PC-3 (cell line): ENCODE results near the gene HK1. TPM values are rescaled to one million over a fixed set of nuclear protein-coding genes. Genes with fewer than 3 reads are reported as not detected.

ENCODE experiments used
- ATAC-seq: fragments of 200-7000 bp; cut with Tn5 transposase; 2 replicates; pipeline ENCODE4 v1.9.1; 2020; ENCODE audit warnings: mild to moderate bottlenecking, moderate library complexity
- BruUV-seq: library from RNA; stranded (reverse); fragments of 400-500 nt; replicated peaks from 2 replicates; lab custom pipeline; 2021; lab: Mats Ljungman, UMichigan
- CTCF ChIA-PET: fragments of 300-600 bp; sonication (Branson Sonifier 250); formaldehyde crosslinking; loops from one replicate; lab custom pipeline; 2022; ENCODE audit warnings: antibody characterized with exemption; lab: Charles Lee
- POLR2A ChIA-PET: fragments of 300-600 bp; sonication (Branson Sonifier 250); formaldehyde crosslinking; loops from one replicate; lab custom pipeline; 2022; ENCODE audit warnings: antibody characterized with exemption; ENCODE audit not compliant: unreplicated experiment; lab: Charles Lee
- DNase-seq: peaks from one replicate; pipeline ENCODE4 v3.0.0-alpha.2; 2015
- H2AFZ ChIP-seq: fragments of 300-600 bp; sonication (generic); 2 replicates; pipeline ENCODE4 v1.6.0; 2016; ENCODE audit warnings: antibody characterized with exemption, low read length
- H3F3A ChIP-seq: fragments of 300-600 bp; sonication (generic); one replicate; pipeline ENCODE4 v1.6.0; 2017; ENCODE audit warnings: antibody characterized with exemption, low read length, control low read depth, mild to moderate bottlenecking; ENCODE audit not compliant: unreplicated experiment
- H3K27ac ChIP-seq: fragments of 300-600 bp; sonication (generic); 2 replicates; pipeline ENCODE4 v1.5.1; 2016; ENCODE audit warnings: mild to moderate bottlenecking, low read length
- H3K27me3 ChIP-seq: fragments of 300-600 bp; sonication (generic); 2 replicates; pipeline ENCODE4 v1.6.1; 2016; ENCODE audit warnings: low read length, mixed read lengths
- H3K36me3 ChIP-seq: fragments of 300-600 bp; sonication (generic); 2 replicates; pipeline ENCODE4 v1.6.1; 2016; ENCODE audit warnings: low read depth, mixed run types, low read length, mixed read lengths
- H3K4me1 ChIP-seq: fragments of 300-600 bp; sonication (generic); 2 replicates; pipeline ENCODE4 v1.5.1; 2016; ENCODE audit warnings: low read length; ENCODE audit not compliant: insufficient read depth
- H3K4me2 ChIP-seq: fragments of 300-600 bp; sonication (generic); 2 replicates; pipeline ENCODE4 v1.6.0; 2016; ENCODE audit warnings: low read length
- H3K4me3 ChIP-seq: fragments of 300-600 bp; sonication (generic); 2 replicates; pipeline ENCODE4 v1.5.1; 2016; ENCODE audit warnings: mild to moderate bottlenecking, low read length, mixed read lengths
- H3K79me2 ChIP-seq: fragments of 300-600 bp; sonication (generic); 2 replicates; pipeline ENCODE4 v1.6.1; 2017; ENCODE audit warnings: low read length, mixed read lengths
- H3K9ac ChIP-seq: fragments of 300-600 bp; sonication (generic); 2 replicates; pipeline ENCODE4 v1.6.0; 2016; ENCODE audit warnings: mild to moderate bottlenecking, low read length
- H3K9me2 ChIP-seq: fragments of 300-600 bp; sonication (generic); replicated peaks from 2 replicates; pipeline ENCODE4 v1.6.1; 2016; ENCODE audit warnings: mixed run types, low read length, mixed read lengths
- H3K9me3 ChIP-seq: fragments of 300-600 bp; sonication (generic); 2 replicates; pipeline ENCODE4 v1.6.1; 2016; ENCODE audit warnings: low read length, mixed read lengths
- H4K20me1 ChIP-seq: fragments of 300-600 bp; sonication (generic); 2 replicates; pipeline ENCODE4 v1.6.1; 2016; ENCODE audit warnings: low read length, mixed read lengths
- EZH2 ChIP-seq: fragments of 300-600 bp; sonication (generic); IDR thresholded peaks from one replicate; pipeline ENCODE4 v1.6.1; 2017; ENCODE audit warnings: antibody characterized with exemption, mild to moderate bottlenecking, low read length; ENCODE audit not compliant: unreplicated experiment
- EZH2phosphoT487 ChIP-seq: fragments of 300-600 bp; sonication (generic); IDR thresholded peaks from 2 replicates; pipeline ENCODE4 v1.6.1; 2018; ENCODE audit warnings: mild to moderate bottlenecking, antibody characterized with exemption, low read length, borderline replicate concordance
- intact Hi-C: fragments of 100-400 bp; cut with micrococcal nuclease; formaldehyde crosslinking; loops from 2 replicates; pipeline ENCODE4 v1.9.0; 2023
- total RNA-seq: library from RNA; depleted of rRNA; stranded (reverse); fragments of >200 nt; gene quantifications from 2 replicates; pipeline ENCODE4 v1.2.3, GENCODE V29; 2014
- TF ChIP-seq, protein P1 (sequence below): fragments of 300-600 bp; sonication (generic); conservative IDR thresholded peaks from 2 replicates; pipeline ENCODE4 v1.5.1; 2017; ENCODE audit warnings: antibody characterized with exemption, low read depth, mild to moderate bottlenecking, low read length

The HK1 gene
- total RNA-seq, 1 experiment from 2014 or later = 189 TPM

- Histone ChIP-seq H2AFZ (peak overlapping the region; percentile 98), H3K9me3 (no peaks in the 10 kb centered on the region), H3K4me1 (peaks cover 39% of the 10 kb centered on the region), H3K9me2 (no peaks in the 10 kb centered on the region), H3F3A (peaks cover 6% of the 10 kb centered on the region), H3K9ac (peak overlapping the region; percentile 77), H3K79me2 (peaks cover 54% of the 10 kb centered on the region), H3K36me3 (no peaks in the 10 kb centered on the region), H3K27ac (peak overlapping the region; percentile 52), H4K20me1 (peaks cover 5% of the 10 kb centered on the region; the same call in 1 of the 2 replicates), H3K4me3 (peak overlapping the region; percentile 89), H3K4me2 (peak overlapping the region; percentile 87), H3K27me3 (no peaks in the 10 kb centered on the region)
- BruUV-seq = TSS peak; percentile 76
- no peak for TF ChIP-seq EZH2
- TF ChIP-seq, protein P1, sequence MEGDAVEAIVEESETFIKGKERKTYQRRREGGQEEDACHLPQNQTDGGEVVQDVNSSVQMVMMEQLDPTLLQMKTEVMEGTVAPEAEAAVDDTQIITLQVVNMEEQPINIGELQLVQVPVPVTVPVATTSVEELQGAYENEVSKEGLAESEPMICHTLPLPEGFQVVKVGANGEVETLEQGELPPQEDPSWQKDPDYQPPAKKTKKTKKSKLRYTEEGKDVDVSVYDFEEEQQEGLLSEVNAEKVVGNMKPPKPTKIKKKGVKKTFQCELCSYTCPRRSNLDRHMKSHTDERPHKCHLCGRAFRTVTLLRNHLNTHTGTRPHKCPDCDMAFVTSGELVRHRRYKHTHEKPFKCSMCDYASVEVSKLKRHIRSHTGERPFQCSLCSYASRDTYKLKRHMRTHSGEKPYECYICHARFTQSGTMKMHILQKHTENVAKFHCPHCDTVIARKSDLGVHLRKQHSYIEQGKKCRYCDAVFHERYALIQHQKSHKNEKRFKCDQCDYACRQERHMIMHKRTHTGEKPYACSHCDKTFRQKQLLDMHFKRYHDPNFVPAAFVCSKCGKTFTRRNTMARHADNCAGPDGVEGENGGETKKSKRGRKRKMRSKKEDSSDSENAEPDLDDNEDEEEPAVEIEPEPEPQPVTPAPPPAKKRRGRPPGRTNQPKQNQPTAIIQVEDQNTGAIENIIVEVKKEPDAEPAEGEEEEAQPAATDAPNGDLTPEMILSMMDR = no peak
- TF ChIP-seq EZH2phosphoT487 = no peak
- intact Hi-C loops = loop anchor here (1.0 to 5.0 kb wide), 6 partner anchors 30 to 197 kb away; partner anchors contain the start of gene VPS26A
- ChIA-PET CTCF (interaction anchor here (0.6 to 1.2 kb wide), 4 partner anchors 71 to 1382 kb away, joined by 3 to 6 read pairs (median 4); no protein-coding TSS in a partner anchor), POLR2A (interaction anchor here (0.6 to 1.1 kb wide), 8 partner anchors 8 to 108 kb away, joined by 3 to 11 read pairs (median 4); no protein-coding TSS in a partner anchor)
- ATAC-seq = peak; percentile 42
- peak; percentile 76 for DNase-seq
Observed at GRCh38 chr10:69318867-69319727, 40.8 kb downstream of the HK1 start.

DNA sequence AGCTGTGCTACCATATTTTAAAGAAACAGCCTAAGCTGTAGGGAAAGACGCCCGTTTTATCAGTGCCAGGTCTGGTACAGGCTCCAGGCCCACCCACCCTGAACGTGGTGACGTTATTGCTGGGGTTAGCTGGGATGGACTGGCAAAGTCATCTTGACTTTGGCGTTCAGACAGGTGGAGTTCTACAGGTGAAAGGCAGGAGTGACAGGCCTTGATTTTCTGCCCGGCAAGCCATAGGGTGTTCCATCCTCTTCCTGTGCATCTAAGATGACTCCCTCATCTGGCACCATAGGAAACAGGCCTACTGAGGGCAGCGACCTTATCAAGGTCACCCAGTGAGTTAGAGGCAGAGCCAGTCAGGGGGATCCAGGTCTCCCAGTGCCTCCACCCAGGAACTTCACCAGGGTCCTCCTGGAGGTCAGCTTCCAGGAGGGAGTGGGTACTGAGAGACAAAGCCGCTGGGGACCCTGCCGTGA lies 41.6 kb downstream of the HK1 start:
- ChIA-PET POLR2A (interaction anchor here (0.5 to 1.1 kb wide), 3 partner anchors 8 to 43 kb away, joined by 3 to 11 read pairs (median 7); no protein-coding TSS in a partner anchor), CTCF (interaction anchor here (0.6 to 1.2 kb wide), 2 partner anchors 70 to 1382 kb away, joined by 3 to 6 read pairs; no protein-coding TSS in a partner anchor)
- Histone ChIP-seq H3K4me1 (peaks cover 39% of the 10 kb centered on the region), H3K9ac (peak overlapping the region; percentile 77), H4K20me1 (peaks cover 10% of the 10 kb centered on the region; the same call in 1 of the 2 replicates), H3K9me2 (no peaks in the 10 kb centered on the region), H3K27me3 (no peaks in the 10 kb centered on the region), H3K36me3 (no peaks in the 10 kb centered on the region), H2AFZ (peak overlapping the region; percentile 98), H3K79me2 (peaks cover 62% of the 10 kb centered on the region), H3F3A (peaks cover 6% of the 10 kb centered on the region), H3K9me3 (no peaks in the 10 kb centered on the region), H3K4me3 (peak overlapping the region; percentile 89), H3K27ac (peak overlapping the region; percentile 52), H3K4me2 (peak overlapping the region; percentile 87)
- intact Hi-C loops = loop anchor here (1.0 to 5.0 kb wide), 6 partner anchors 29 to 198 kb away; partner anchors contain the start of gene VPS26A
- peak; percentile 46 for DNase-seq
- BruUV-seq = TSS peak; percentile 36
- no peak for ATAC-seq
- no peak for TF ChIP-seq EZH2phosphoT487

GRCh38 chr10:69320521-69320920 lies 42.2 kb downstream of the HK1 start:
- Histone ChIP-seq H3K4me1 (peaks cover 39% of the 10 kb centered on the region), H3K9me3 (no peaks in the 10 kb centered on the region), H3K27ac (no peak overlapping the region), H3K36me3 (no peaks in the 10 kb centered on the region), H3K9ac (no peak overlapping the region), H3K27me3 (no peaks in the 10 kb centered on the region), H3K79me2 (peaks cover 68% of the 10 kb centered on the region), H2AFZ (no peak overlapping the region), H3K9me2 (no peaks in the 10 kb centered on the region), H3F3A (peaks cover 6% of the 10 kb centered on the region), H3K4me2 (peak overlapping the region; percentile 87), H4K20me1 (peaks cover 10% of the 10 kb centered on the region; the same call in 1 of the 2 replicates), H3K4me3 (peak overlapping the region; percentile 89)
- DNase-seq (no peak), ATAC-seq (no peak)
- no TSS peak for BruUV-seq
- CTCF ChIA-PET = no interaction called here
- TF ChIP-seq, protein P1 = no peak
- TF ChIP-seq EZH2phosphoT487 (no peak), EZH2 (no peak)
- POLR2A ChIA-PET = no interaction called here
- intact Hi-C loops = no loop called here
